MCF 10A (cell line): ENCODE data around the gene SLC6A12. TPM values are rescaled to one million over a fixed set of nuclear protein-coding genes. Genes with fewer than 3 reads are reported as not detected.

Experiments used
- BruUV-seq: library from RNA; stranded (reverse); fragments of 400-500 nt; replicated peaks from 2 replicates; lab custom pipeline; 2021; lab: Mats Ljungman, UMichigan
- CTCF ChIA-PET: fragments of 300-600 bp; sonication (Branson Sonifier 250); formaldehyde crosslinking; extraction: SDS; loops from one replicate; lab custom pipeline; 2021; ENCODE audit warnings: antibody characterized with exemption, inconsistent platforms; lab: Yijun Ruan, JAX
- POLR2A ChIA-PET: fragments of 300-600, 350-650 bp; sonication (Branson Sonifier 250); formaldehyde crosslinking; extraction: SDS; loops from one replicate; lab custom pipeline; 2020; ENCODE audit warnings: antibody characterized with exemption, inconsistent platforms; lab: Yijun Ruan, JAX
- DNase-seq: peaks from one replicate; pipeline ENCODE4 v3.0.0-alpha.2; 2018; ENCODE audit not compliant: unreplicated experiment
- H3K27ac Mint-ChIP-seq: one replicate; pipeline ENCODE4 v1.8.0; 2022; ENCODE audit warnings: mild to moderate bottlenecking, low read depth, mixed read lengths; ENCODE audit not compliant: unreplicated experiment
- H3K27me3 Mint-ChIP-seq: one replicate; pipeline ENCODE4 v1.8.0; 2022; ENCODE audit warnings: mixed read lengths; ENCODE audit not compliant: insufficient read depth, unreplicated experiment
- H3K36me3 Mint-ChIP-seq: one replicate; pipeline ENCODE4 v1.8.0; 2022; ENCODE audit warnings: mild to moderate bottlenecking, moderate library complexity, mixed read lengths; ENCODE audit not compliant: insufficient read depth, unreplicated experiment
- H3K4me1 Mint-ChIP-seq: one replicate; pipeline ENCODE4 v1.8.0; 2022; ENCODE audit warnings: mixed read lengths; ENCODE audit not compliant: insufficient read depth, unreplicated experiment
- H3K4me3 Mint-ChIP-seq: one replicate; pipeline ENCODE4 v1.8.0; 2022; ENCODE audit warnings: mild to moderate bottlenecking, moderate library complexity, mixed read lengths; ENCODE audit not compliant: unreplicated experiment
- H3K9me3 Mint-ChIP-seq: one replicate; pipeline ENCODE4 v1.8.0; 2022; ENCODE audit warnings: mixed read lengths; ENCODE audit not compliant: unreplicated experiment
- CTCF ChIP-seq: fragments of 200-600 bp; IDR thresholded peaks from one replicate; pipeline ENCODE4 v1.8.0; 2022; ENCODE audit warnings: antibody characterized with exemption, mild to moderate bottlenecking; ENCODE audit not compliant: unreplicated experiment
- intact Hi-C: fragments of 100-400 bp; cut with micrococcal nuclease; formaldehyde crosslinking; loops from 2 replicates; pipeline ENCODE4 v1.14.1; 2022
- total RNA-seq: library from RNA; stranded (reverse); gene quantifications from 2 replicates; pipeline ENCODE4 v1.2.3, GENCODE V29; 2022

SLC6A12 gene
- total RNA-seq, 1 experiment from 2014 or later: not detected

DNA sequence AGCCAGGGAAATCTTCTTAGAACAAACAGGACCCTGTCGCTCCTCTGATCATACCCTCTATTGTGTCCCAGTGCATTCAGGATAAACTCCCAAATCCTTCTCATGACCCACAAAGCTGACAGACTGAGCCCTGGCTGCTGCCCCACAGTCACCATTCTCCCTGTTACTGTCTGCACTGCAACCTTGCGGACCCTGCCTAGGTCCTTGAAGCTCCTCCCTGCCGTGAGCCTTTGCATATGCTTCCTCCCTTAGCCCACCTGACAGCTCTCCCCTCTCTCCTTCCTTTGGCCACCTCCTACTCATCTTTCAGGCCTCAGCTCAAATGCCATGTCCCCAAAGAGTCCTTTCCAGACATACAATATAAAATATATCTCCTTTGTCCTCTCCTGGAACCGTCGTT, 62.4 kb downstream of the SLC6A12 start:
- no peak for DNase-seq
- no peak overlapping the region for H3K4me3 Mint-ChIP-seq
- no TSS peak for BruUV-seq
- ChIA-PET CTCF (no interaction called here), POLR2A (no interaction called here)
- TF ChIP-seq CTCF: no peak
- peaks cover 13% of the 10 kb centered on the region for H3K4me1 Mint-ChIP-seq
- no peaks in the 10 kb centered on the region for H3K9me3 Mint-ChIP-seq
- intact Hi-C loops: no loop called here
- no peak overlapping the region for H3K27ac Mint-ChIP-seq
- peaks cover 44% of the 10 kb centered on the region for H3K27me3 Mint-ChIP-seq
- H3K36me3 Mint-ChIP-seq: no peaks in the 10 kb centered on the region

- H3K27me3 Mint-ChIP-seq: peaks cover 44% of the 10 kb centered on the region
- no peaks in the 10 kb centered on the region for H3K9me3 Mint-ChIP-seq
- POLR2A ChIA-PET: interaction anchor here (0.9 to 1.3 kb wide), 2 partner anchors 24 to 28 kb away, joined by 3 read pairs; no protein-coding TSS in a partner anchor
- no peak overlapping the region for H3K4me3 Mint-ChIP-seq
- no TSS peak for BruUV-seq
- no peak for TF ChIP-seq CTCF
- H3K27ac Mint-ChIP-seq: no peak overlapping the region
- peaks cover 13% of the 10 kb centered on the region for H3K4me1 Mint-ChIP-seq
- CTCF ChIA-PET: interaction anchor here (0.8 kb wide), 1 partner anchor 171 kb away, joined by 5 read pairs; no protein-coding TSS in a partner anchor
- intact Hi-C loops: no loop called here
- no peaks in the 10 kb centered on the region for H3K36me3 Mint-ChIP-seq
- peak; percentile 21 for DNase-seq
Measured at GRCh38 chr12:148676-149416, 65.1 kb downstream of the SLC6A12 start.

DNA sequence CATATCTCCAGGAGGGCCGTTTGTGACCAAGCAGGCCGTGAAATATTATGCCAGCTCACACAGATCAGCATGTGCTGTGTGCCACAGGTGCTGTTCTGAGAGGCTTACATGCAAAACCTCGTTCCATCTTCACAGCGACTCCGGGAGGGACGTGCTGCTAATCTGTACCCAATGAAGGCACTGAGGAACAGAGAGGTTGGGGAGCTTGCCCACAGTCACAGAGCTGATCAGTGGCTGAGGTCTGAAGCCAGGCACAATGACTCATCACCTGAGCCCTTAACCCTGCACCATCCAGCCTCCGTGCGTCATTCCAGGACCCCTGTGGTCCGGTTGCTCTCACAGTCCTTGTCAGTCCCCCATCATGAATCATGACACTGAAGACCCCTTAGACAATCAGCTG, 66.7 kb downstream of the SLC6A12 start:
- ChIA-PET CTCF (no interaction called here), POLR2A (no interaction called here)
- Mint-ChIP-seq H3K27me3 (peaks cover 36% of the 10 kb centered on the region), H3K4me1 (peaks cover 6% of the 10 kb centered on the region), H3K4me3 (no peak overlapping the region), H3K9me3 (no peaks in the 10 kb centered on the region), H3K27ac (no peak overlapping the region), H3K36me3 (no peaks in the 10 kb centered on the region)
- no TSS peak for BruUV-seq
- TF ChIP-seq CTCF: no peak
- no peak for DNase-seq
- intact Hi-C loops: no loop called here

DNA sequence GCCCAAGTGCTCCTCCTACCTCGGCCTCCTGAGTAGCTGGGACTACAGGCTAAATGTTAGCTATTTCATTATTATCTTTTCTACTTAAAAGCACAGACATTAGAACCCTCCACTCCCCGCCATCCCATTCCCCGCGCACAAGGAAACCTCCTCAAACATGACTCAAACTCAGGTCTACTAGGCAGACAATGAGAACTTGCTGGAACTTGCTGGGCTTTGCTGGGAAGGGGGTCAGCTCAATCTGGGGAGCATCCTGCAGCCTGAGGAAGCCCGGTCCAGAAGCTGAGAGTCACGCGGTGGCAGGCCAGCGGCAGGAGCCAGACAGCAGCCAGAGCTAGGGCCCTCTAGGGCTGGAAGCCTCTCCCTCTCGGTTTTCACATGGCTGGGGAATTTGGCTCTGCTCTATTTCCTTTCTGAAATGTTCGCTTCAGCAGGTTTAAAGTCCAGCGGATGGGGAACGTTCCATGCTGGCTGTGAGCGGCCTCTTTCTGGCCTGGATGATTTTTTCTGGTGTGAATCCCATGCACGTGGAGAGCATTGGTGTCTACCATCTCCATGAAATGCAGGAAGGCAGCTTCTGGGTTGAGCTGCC, 68.5 kb downstream of the SLC6A12 start:
- intact Hi-C loops: no loop called here
- POLR2A ChIA-PET: interaction anchor here (0.8 kb wide), 1 partner anchor 246 kb away, joined by 3 read pairs; no protein-coding TSS in a partner anchor
- no TSS peak for BruUV-seq
- TF ChIP-seq CTCF: no peak
- no peak overlapping the region for H3K4me3 Mint-ChIP-seq
- H3K36me3 Mint-ChIP-seq: no peaks in the 10 kb centered on the region
- CTCF ChIA-PET: no interaction called here
- no peak overlapping the region for H3K27ac Mint-ChIP-seq
- H3K4me1 Mint-ChIP-seq: peaks cover 5% of the 10 kb centered on the region
- peaks cover 26% of the 10 kb centered on the region for H3K27me3 Mint-ChIP-seq
- DNase-seq: no peak
- H3K9me3 Mint-ChIP-seq: no peaks in the 10 kb centered on the region
